Left ventricle myocardium inferior (tissue), 1 donor: Measurements from ENCODE around the gene PSMD1. TPM values are rescaled to one million over a fixed set of nuclear protein-coding genes. Genes with fewer than 3 reads are reported as not detected.
"Not testable (repeated sequence)": the region's sequence is repeated elsewhere in the genome, so short reads cannot be mapped to it uniquely, and the experiment has no call there.

Experiments used
- DNase-seq: peaks from one replicate; pipeline ENCODE4 v3.0.0-alpha.2; 2020
- H3K27ac ChIP-seq: fragments of 200-600 bp; replicated peaks from 2 replicates; pipeline ENCODE4 v1.8.0; 2021
- H3K27me3 ChIP-seq: fragments of 200-600 bp; 2 replicates; pipeline ENCODE4 v1.8.0; 2021; ENCODE audit warnings: low read depth
- H3K36me3 ChIP-seq: fragments of 200-600 bp; 2 replicates; pipeline ENCODE4 v1.8.0; 2021
- H3K4me1 ChIP-seq: fragments of 200-600 bp; 2 replicates; pipeline ENCODE4 v1.8.0; 2021
- H3K4me3 ChIP-seq: fragments of 200-600 bp; 2 replicates; pipeline ENCODE4 v1.8.0; 2021; ENCODE audit warnings: mild to moderate bottlenecking, moderate library complexity
- H3K9me3 ChIP-seq: fragments of 200-600 bp; replicated peaks from 2 replicates; pipeline ENCODE4 v1.8.0; 2021
- CTCF ChIP-seq: fragments of 200-600 bp; IDR thresholded peaks from 2 replicates; pipeline ENCODE4 v1.8.0; 2021; ENCODE audit warnings: antibody characterized with exemption, mild to moderate bottlenecking, borderline replicate concordance
- intact Hi-C: fragments of 100-400 bp; cut with micrococcal nuclease; formaldehyde crosslinking; loops from one replicate; pipeline ENCODE4 v1.11.0; 2022
- total RNA-seq: library from RNA; stranded (reverse); fragmentation: NEBNext Ultra II Directional; extraction: Animal tissue kit (Norgen Biotek cat#: 25700); gene quantifications from one replicate; pipeline ENCODE4 v1.2.1, GENCODE V29; 2021
- donor health status: DM: no; HTN: yes; CAD: no; lungs with severe emphysema.

The PSMD1 gene
- total RNA-seq, 1 donor from 2014 or later = 90.5 TPM

GRCh38 chr2:231177156-231178025 lies 120.7 kb downstream of the PSMD1 start:
- Histone ChIP-seq H3K4me3 (no peak overlapping the region), H3K36me3 (peaks cover 12% of the 10 kb centered on the region), H3K27ac (no peak overlapping the region), H3K4me1 (peaks cover 37% of the 10 kb centered on the region), H3K27me3 (no peaks in the 10 kb centered on the region), H3K9me3 (no peaks in the 10 kb centered on the region)
- no peak for DNase-seq
- intact Hi-C loops = no loop called here
- no peak for TF ChIP-seq CTCF

GRCh38 chr2:231178805-231179204 lies 122.1 kb downstream of the PSMD1 start:
- H3K4me3 ChIP-seq, H3K9me3 ChIP-seq, H3K27ac ChIP-seq, DNase-seq, H3K36me3 ChIP-seq, intact Hi-C loops, H3K27me3 ChIP-seq: not testable (repeated sequence)
- peaks cover 43% of the 10 kb centered on the region for H3K4me1 ChIP-seq

DNA sequence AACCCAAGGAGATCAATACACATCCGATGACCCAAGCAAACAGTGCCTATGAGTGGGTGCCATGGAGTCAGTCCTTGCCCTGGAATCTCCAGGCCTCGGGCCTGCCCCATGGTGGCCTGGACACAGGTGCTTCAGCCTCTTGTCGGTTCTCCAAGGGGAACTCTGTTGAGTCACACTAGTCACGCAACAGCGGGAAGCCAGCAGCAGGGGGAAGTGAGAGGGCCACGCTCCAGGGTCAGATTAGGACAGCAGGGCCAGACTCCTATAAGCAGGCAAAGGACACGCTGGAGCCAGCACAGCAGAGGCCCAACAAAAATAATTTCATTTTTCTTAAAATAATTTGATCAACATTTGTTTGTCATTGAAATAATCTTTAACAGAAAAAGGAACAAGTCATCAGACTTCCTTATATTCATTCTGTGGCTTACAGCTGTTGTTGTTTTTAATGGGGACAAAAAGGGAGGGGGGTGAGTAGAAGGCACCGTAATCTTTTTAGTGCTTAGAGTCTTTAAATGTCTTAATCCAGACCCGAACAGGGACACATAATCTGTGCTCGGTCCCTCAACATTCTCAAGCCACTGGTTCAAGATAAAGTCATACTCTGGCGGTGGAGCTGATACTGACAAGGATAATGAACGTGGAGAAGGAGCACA lies 125.3 kb downstream of the PSMD1 start:
- peak; percentile 34 for TF ChIP-seq CTCF
- Histone ChIP-seq H3K36me3 (no peaks in the 10 kb centered on the region), H3K4me1 (peaks cover 48% of the 10 kb centered on the region), H3K4me3 (no peak overlapping the region), H3K27ac (peak overlapping the region; percentile 71), H3K27me3 (no peaks in the 10 kb centered on the region), H3K9me3 (no peaks in the 10 kb centered on the region)
- intact Hi-C loops = no loop called here
- DNase-seq = peak; percentile 70

DNA sequence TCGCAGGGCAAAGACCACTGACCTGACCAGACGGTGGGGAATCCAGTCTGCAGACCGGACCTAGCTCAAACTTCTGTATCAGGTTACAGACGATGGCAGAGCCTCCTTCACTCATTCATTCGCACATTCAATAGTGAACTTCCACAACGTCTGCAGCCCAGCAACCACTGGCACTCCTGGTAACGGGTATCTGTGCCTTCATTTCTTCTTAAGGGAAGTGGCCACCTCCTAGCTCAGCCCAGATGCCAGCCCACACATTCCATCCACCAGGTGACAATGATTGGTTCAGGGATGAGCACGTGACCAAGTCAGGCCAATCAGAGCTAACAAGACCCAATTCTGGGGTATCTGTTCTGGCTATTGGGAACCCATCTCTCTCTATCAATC lies 125.8 kb downstream of the PSMD1 start:
- no peak overlapping the region for H3K4me3 ChIP-seq
- H3K27me3 ChIP-seq = no peaks in the 10 kb centered on the region
- H3K36me3 ChIP-seq = no peaks in the 10 kb centered on the region
- no peak for TF ChIP-seq CTCF
- peaks cover 48% of the 10 kb centered on the region for H3K4me1 ChIP-seq
- peak overlapping the region; percentile 71 for H3K27ac ChIP-seq
- intact Hi-C loops = no loop called here
- DNase-seq = no peak
- H3K9me3 ChIP-seq = no peaks in the 10 kb centered on the region

DNA sequence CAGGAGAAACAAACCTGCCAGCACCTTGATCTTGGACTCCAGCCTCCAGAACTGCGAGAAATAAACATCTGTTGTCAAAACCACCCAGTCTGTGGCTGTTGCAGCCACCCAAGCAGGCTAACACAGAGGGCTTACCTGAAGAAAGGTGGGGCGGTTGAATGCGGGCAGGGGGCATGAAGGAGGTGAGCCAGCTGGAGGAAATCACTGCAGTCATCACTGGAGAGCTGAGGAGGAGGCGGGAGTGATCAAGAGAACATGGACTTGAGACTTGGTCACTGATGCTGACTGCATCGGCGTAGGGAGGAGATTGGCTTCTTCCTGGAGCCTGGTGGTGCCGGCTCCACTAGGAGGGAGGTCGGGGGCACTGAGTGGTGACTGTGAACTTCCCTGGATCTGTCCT lies 127.2 kb downstream of the PSMD1 start:
- Histone ChIP-seq H3K36me3 (no peaks in the 10 kb centered on the region), H3K9me3 (no peaks in the 10 kb centered on the region), H3K27ac (no peak overlapping the region), H3K4me1 (peaks cover 48% of the 10 kb centered on the region), H3K27me3 (no peaks in the 10 kb centered on the region), H3K4me3 (no peak overlapping the region)
- TF ChIP-seq CTCF = no peak
- intact Hi-C loops = no loop called here
- DNase-seq = no peak

DNA sequence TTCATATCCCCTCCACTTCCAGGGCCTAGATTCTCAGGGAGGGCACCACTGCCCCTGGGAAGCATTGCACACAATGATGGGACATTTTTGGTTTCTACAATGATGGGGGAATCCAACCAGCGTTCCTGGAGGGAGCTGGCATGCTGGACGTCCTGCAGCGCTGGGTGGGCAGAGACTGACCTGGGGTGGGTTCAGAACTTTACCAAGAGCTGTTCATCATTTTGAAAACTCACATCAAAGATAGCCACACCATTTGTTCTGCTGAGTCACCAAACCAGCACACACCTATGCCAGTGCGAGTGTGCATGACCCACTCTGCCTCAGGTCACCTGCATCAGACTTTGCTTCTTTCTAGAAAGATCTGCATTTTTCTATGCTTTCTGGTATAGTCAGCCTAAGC lies 127.7 kb downstream of the PSMD1 start:
- DNase-seq = no peak
- Histone ChIP-seq H3K9me3 (no peaks in the 10 kb centered on the region), H3K27me3 (no peaks in the 10 kb centered on the region), H3K27ac (no peak overlapping the region), H3K36me3 (no peaks in the 10 kb centered on the region), H3K4me3 (no peak overlapping the region), H3K4me1 (peaks cover 47% of the 10 kb centered on the region)
- TF ChIP-seq CTCF = no peak
- intact Hi-C loops = no loop called here
